ENCODE measurements around the gene MCF2L. TPM values are rescaled to one million over a fixed set of nuclear protein-coding genes. Genes with fewer than 3 reads are reported as not detected.

Gene MCF2L
- total and polyA plus RNA-seq, 2 experiments from 2014 or later = 4.8 to 25.6 TPM

DNA sequence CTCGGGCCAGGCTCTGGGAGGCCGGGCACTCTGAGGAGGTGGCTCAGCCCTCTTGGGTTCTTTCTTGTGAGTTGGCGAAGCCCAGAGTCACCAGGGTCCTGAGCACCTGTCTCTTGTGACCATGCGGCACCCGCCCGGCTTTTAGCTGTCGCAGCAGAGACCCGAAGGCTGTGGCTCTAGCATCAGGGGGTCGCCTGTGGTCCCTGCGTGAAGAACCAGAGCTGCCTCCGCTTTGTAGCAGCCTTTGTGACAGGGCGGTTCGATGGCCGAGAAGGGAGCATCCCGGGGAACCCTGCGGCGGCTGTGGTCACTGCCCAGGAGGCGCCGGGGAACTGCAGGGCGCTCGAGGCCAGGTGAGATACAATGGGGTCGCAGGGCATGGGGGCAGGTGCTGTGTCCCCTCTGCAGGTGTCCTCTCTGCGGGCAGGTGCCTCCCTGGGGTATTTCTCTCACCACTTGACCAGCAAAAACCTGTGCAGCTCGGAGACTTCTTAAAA is 10.4 kb downstream of the MCF2L start:
- no peak overlapping the region for H3K27ac Mint-ChIP-seq

More for the DNA sequence above, 10.4 kb downstream of the MCF2L start:
- Histone ChIP-seq H2AFZ (no peak overlapping the region), H3K79me2 (replicated peaks; ENCODE audit: insufficient read depth) (no peaks in the 10 kb centered on the region; the same call in 1 of the 2 replicates), H3F3A (replicated peaks; ENCODE audit: low read depth) (no peaks in the 10 kb centered on the region), H4K20me1 (replicated peaks; ENCODE audit: insufficient read depth) (no peaks in the 10 kb centered on the region; the same call in 1 of the 2 replicates), H3K9me2 (ENCODE audit: insufficient read depth) (no peaks in the 10 kb centered on the region), H3K4me2 (no peak overlapping the region), H3K27ac (ENCODE audit: low read depth) (no peak overlapping the region), H3K27me3 (ENCODE audit: insufficient read depth) (no peaks in the 10 kb centered on the region), H3K36me3 (ENCODE audit: insufficient read depth) (no peaks in the 10 kb centered on the region), H3K4me1 (ENCODE audit: insufficient read depth) (no peaks in the 10 kb centered on the region), H3K4me3 (no peak overlapping the region)
- TF ChIP-seq, protein P1, sequence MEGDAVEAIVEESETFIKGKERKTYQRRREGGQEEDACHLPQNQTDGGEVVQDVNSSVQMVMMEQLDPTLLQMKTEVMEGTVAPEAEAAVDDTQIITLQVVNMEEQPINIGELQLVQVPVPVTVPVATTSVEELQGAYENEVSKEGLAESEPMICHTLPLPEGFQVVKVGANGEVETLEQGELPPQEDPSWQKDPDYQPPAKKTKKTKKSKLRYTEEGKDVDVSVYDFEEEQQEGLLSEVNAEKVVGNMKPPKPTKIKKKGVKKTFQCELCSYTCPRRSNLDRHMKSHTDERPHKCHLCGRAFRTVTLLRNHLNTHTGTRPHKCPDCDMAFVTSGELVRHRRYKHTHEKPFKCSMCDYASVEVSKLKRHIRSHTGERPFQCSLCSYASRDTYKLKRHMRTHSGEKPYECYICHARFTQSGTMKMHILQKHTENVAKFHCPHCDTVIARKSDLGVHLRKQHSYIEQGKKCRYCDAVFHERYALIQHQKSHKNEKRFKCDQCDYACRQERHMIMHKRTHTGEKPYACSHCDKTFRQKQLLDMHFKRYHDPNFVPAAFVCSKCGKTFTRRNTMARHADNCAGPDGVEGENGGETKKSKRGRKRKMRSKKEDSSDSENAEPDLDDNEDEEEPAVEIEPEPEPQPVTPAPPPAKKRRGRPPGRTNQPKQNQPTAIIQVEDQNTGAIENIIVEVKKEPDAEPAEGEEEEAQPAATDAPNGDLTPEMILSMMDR (conservative IDR thresholded peaks at IDR 0.05; ENCODE audit: low read depth in 2 of 2) = no peak
- TF ChIP-seq, protein P2, sequence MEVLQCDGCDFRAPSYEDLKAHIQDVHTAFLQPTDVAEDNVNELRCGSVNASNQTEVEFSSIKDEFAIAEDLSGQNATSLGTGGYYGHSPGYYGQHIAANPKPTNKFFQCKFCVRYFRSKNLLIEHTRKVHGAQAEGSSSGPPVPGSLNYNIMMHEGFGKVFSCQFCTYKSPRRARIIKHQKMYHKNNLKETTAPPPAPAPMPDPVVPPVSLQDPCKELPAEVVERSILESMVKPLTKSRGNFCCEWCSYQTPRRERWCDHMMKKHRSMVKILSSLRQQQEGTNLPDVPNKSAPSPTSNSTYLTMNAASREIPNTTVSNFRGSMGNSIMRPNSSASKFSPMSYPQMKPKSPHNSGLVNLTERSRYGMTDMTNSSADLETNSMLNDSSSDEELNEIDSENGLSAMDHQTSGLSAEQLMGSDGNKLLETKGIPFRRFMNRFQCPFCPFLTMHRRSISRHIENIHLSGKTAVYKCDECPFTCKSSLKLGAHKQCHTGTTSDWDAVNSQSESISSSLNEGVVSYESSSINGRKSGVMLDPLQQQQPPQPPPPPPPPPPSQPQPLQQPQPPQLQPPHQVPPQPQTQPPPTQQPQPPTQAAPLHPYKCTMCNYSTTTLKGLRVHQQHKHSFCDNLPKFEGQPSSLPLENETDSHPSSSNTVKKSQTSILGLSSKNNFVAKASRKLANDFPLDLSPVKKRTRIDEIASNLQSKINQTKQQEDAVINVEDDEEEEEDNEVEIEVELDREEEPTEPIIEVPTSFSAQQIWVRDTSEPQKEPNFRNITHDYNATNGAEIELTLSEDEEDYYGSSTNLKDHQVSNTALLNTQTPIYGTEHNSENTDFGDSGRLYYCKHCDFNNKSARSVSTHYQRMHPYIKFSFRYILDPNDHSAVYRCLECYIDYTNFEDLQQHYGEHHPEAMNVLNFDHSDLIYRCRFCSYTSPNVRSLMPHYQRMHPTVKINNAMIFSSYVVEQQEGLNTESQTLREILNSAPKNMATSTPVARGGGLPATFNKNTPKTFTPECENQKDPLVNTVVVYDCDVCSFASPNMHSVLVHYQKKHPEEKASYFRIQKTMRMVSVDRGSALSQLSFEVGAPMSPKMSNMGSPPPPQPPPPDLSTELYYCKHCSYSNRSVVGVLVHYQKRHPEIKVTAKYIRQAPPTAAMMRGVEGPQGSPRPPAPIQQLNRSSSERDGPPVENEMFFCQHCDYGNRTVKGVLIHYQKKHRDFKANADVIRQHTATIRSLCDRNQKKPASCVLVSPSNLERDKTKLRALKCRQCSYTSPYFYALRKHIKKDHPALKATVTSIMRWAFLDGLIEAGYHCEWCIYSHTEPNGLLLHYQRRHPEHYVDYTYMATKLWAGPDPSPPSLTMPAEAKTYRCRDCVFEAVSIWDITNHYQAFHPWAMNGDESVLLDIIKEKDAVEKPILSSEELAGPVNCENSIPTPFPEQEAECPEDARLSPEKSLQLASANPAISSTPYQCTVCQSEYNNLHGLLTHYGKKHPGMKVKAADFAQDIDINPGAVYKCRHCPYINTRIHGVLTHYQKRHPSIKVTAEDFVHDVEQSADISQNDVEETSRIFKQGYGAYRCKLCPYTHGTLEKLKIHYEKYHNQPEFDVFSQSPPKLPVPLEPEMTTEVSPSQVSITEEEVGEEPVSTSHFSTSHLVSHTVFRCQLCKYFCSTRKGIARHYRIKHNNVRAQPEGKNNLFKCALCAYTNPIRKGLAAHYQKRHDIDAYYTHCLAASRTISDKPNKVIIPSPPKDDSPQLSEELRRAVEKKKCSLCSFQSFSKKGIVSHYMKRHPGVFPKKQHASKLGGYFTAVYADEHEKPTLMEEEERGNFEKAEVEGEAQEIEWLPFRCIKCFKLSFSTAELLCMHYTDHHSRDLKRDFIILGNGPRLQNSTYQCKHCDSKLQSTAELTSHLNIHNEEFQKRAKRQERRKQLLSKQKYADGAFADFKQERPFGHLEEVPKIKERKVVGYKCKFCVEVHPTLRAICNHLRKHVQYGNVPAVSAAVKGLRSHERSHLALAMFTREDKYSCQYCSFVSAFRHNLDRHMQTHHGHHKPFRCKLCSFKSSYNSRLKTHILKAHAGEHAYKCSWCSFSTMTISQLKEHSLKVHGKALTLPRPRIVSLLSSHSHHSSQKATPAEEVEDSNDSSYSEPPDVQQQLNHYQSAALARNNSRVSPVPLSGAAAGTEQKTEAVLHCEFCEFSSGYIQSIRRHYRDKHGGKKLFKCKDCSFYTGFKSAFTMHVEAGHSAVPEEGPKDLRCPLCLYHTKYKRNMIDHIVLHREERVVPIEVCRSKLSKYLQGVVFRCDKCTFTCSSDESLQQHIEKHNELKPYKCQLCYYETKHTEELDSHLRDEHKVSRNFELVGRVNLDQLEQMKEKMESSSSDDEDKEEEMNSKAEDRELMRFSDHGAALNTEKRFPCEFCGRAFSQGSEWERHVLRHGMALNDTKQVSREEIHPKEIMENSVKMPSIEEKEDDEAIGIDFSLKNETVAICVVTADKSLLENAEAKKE (CRISPR knock-in tag; IDR thresholded peaks at IDR 0.05) = no peak
- TF ChIP-seq NANOG (IDR thresholded peaks at IDR 0.05; ENCODE audit: borderline replicate concordance) (no peak), STAT1 (IDR thresholded peaks at IDR 0.05; ENCODE audit: unreplicated experiment) (no peak), EZH2phosphoT487 (IDR thresholded peaks at IDR 0.05; ENCODE audit: unreplicated experiment) (no peak), CREB1 (CRISPR knock-in tag; IDR thresholded peaks at IDR 0.05; ENCODE audit: low read depth) (no peak), JUNB (IDR thresholded peaks at IDR 0.05; ENCODE audit: unreplicated experiment) (no peak), EZH2 (IDR thresholded peaks at IDR 0.05; ENCODE audit: low read depth, unreplicated experiment) (no peak), ZNF331 (CRISPR knock-in tag; IDR thresholded peaks at IDR 0.05; ENCODE audit: low read depth) (no peak), POLR2AphosphoS5 (IDR thresholded peaks at IDR 0.05; ENCODE audit: low read depth) (no peak), ZNF114 (CRISPR knock-in tag; IDR thresholded peaks at IDR 0.05) (no peak)
- TF ChIP-seq, protein P3, sequence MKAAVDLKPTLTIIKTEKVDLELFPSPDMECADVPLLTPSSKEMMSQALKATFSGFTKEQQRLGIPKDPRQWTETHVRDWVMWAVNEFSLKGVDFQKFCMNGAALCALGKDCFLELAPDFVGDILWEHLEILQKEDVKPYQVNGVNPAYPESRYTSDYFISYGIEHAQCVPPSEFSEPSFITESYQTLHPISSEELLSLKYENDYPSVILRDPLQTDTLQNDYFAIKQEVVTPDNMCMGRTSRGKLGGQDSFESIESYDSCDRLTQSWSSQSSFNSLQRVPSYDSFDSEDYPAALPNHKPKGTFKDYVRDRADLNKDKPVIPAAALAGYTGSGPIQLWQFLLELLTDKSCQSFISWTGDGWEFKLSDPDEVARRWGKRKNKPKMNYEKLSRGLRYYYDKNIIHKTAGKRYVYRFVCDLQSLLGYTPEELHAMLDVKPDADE (IDR thresholded peaks at IDR 0.05) = no peak
- TF ChIP-seq, protein P4, sequence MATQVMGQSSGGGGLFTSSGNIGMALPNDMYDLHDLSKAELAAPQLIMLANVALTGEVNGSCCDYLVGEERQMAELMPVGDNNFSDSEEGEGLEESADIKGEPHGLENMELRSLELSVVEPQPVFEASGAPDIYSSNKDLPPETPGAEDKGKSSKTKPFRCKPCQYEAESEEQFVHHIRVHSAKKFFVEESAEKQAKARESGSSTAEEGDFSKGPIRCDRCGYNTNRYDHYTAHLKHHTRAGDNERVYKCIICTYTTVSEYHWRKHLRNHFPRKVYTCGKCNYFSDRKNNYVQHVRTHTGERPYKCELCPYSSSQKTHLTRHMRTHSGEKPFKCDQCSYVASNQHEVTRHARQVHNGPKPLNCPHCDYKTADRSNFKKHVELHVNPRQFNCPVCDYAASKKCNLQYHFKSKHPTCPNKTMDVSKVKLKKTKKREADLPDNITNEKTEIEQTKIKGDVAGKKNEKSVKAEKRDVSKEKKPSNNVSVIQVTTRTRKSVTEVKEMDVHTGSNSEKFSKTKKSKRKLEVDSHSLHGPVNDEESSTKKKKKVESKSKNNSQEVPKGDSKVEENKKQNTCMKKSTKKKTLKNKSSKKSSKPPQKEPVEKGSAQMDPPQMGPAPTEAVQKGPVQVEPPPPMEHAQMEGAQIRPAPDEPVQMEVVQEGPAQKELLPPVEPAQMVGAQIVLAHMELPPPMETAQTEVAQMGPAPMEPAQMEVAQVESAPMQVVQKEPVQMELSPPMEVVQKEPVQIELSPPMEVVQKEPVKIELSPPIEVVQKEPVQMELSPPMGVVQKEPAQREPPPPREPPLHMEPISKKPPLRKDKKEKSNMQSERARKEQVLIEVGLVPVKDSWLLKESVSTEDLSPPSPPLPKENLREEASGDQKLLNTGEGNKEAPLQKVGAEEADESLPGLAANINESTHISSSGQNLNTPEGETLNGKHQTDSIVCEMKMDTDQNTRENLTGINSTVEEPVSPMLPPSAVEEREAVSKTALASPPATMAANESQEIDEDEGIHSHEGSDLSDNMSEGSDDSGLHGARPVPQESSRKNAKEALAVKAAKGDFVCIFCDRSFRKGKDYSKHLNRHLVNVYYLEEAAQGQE (IDR thresholded peaks at IDR 0.05; ENCODE audit: unreplicated experiment) = no peak
- Mint-ChIP-seq H3K4me1 (peaks cover 20% of the 10 kb centered on the region; the same call in 1 of the 3 replicates), H3K9me3 (no peaks in the 10 kb centered on the region), H3K4me3 (no peak overlapping the region), H3K36me3 (ENCODE audit: low read depth) (no peaks in the 10 kb centered on the region), H3K27me3 (ENCODE audit: insufficient read depth, low read depth, poor library complexity) (peaks cover 13% of the 10 kb centered on the region)
- DNase-seq (ENCODE audit: low spot score) (no peak), ATAC-seq (no peak)
